Activated CD4-positive, alpha-beta T cell treated with anti-CD3 and anti-CD28 coated beads, Interleukin-2, amount 50 U/mL, for 4 hours (primary cell): ENCODE data around the gene TBC1D10A.
A peak's percentile ranks its signal among the peaks of the same experiment; 100 is the strongest.

Experiments used
- DNase-seq, 2 experiments: peaks; one replicate each; pipeline ENCODE4 v3.0.0-alpha.2; 2020

The TBC1D10A gene

DNA sequence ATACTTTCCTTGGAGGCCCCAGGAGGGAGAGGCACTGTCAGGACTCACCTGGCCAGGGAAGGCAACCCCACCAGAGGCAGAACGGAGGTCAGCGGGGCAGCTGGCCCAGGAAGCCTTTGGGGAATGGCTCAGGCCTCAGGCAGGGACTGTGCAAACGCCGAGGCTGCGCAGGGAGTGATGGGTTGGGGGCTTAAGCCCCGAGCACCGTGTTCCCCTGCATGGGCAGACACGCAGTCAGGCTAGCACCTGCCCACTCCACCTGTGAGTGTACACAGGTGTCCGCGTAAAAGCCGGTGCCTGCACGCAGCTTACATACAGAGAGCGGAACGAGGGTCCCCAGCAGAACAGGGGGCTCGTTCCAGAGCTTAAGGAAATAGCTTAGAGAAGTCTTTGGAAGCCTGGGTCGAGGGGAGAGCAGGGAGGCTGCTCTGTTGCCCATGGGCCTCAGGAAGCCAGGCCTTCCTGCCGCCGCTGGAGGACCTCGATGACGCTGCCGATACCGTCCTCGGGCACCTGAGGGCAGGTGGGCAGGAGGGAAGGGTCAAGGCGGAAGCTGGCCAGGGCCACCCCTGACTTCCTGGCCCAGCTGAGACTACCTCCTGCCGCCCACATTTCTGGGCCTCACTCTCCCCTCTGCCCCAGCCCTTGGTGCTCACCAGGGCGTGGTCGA lies 41.4 kb downstream of the TBC1D10A start:
- DNase-seq = no peak

DNA sequence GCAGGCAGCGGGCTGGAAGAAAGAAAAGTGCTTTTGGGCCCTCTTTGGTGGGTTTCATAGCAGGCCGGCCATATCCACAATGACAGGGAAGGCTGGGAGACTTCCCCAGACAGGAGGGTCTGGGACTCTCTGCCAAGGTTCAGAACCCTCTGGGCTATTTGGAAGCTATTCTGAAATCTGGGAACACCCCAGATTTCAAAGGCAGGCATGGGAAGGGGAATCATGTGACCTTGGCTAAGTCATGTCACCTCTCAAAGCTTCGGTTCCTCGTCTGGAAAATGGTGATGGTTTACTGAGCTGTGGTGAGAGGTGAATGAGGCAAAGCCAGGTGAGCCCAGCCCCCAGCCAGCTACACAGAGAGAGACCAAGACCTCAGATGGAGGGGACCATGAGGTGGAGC lies 42.1 kb downstream of the TBC1D10A start:
- DNase-seq = no peak

DNA sequence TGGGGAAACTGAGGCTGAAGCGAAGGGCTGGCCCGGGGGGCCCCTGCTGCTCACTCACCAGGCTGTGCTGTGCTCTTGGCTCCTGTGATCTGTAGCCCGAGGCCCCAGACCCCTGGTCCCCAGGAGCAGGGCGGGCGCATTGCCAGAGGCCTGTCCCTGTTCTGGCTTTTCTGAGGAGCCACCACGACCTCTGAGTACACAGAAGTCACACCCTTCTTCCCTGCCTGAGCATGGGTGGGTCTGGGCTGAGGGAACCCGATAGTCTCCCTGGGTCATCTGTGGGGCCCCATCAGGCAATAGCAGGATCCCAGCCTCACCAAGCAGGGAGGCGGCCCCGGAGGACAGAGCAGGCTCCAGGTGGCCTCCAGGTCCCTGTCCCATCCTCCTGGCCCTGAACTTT lies 42.6 kb downstream of the TBC1D10A start:
- DNase-seq = no peak

DNA sequence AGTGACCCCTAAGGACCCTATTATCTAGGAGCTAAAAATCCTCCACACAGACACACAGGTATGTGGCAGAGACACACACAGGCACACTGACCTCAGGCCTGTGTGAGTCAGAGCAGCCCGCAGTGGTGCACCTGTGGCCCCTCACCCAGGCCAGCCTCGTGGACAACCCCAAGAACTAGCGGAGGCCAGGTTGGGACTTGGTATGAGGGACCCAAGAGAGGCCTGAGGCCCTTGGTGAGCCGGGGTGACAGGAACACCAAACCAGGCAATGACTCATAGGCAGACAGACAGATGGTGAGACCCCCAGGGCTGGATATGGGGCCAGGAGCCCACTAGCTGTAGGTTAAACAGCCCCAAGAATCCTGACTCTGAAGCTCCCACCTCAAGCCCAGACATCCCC lies 43.4 kb downstream of the TBC1D10A start:
- no peak for DNase-seq

DNA sequence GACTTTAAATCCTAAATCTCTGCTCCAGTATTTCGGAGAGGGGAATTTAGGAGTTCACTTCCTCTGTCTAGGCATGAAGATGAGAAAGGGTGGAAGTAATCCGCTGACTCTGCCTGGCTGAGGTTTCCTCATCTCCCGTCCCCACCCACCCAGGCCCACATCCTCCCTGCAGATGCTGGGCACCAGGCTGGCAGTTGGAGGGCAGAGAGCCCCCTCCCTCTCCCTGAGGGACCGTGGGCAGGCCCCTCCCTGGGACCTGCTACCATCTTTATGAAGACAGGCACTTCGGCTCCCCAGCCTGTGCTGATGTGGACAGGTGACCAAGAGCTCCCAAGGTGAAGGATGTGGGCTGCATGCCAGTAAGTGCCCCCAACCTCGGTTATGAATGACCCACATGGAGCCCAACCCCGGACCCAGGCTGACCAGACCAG lies 44.1 kb downstream of the TBC1D10A start:
- DNase-seq = no peak

DNA sequence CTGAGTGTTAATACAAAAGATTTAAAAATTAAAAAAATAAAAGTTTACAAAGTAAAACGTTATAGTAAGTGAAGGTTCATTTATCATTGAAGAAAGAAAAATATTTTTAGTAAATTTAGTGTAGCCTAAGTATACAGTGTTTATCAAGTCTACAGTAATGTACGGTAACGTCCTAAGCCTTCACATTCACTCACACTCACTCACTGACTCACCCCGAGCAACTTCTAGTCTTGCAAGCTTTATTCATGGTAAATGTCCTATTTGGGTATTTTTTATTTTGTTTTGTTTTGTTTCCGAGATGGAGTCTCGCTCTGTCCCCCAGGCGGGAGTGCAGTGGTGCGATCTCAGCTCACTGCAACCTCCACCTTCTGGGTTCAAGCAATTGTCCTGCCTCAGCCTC lies 46.2 kb downstream of the TBC1D10A start:
- no peak for DNase-seq

DNA sequence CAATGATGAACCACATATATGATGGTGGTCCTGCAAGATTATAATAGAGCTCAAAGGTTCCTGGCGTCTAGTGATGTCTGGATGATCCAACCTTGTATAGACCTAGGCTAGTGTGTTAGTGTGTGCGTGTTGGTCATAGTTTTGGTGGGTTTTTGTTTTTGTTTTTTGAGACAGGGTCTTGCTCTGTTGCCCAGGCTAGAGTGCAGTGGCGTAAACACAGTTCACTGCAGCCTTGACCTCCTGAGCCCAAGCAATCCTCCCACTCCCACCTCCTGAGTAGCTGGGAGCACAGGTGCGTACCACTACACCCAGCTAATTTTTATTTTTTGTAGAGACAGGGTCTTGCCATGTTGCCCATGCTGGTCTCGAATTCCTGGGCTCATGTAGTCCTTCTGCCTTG lies 46.8 kb downstream of the TBC1D10A start:
- no peak for DNase-seq

DNA sequence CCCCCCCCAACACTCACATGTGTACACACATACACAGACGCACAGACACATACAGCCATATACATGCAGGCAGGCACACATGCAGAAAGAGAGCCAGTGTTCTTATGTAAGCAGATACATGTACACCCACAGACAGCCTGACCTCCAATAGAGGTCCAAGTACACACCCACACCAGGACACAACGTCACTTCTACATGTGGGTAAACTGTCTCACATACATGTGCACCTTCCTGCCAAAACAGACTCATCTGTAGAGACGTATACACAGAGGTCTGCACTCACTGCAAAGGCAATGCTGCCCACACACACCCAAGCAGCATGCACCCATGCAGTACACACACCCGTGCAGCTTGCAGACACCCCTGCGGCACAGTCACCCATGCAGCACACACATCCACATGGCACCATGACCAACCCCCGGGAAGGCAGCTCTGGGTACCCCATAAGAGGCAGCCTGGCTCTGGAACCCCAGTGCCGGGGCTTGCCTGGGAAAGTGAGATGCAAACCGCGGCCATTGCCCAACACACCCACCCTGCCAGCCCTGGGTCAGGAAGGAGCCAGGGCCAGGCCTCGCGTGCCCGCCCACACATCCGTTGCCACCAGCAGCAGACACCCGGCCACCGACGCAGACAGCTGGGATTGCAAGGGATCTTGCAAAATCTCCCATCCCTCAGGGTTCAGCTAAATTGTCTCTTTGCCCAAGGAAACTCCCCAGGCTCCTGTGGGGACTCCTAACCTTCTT lies 47.5 kb downstream of the TBC1D10A start:
- no peak for DNase-seq

DNA sequence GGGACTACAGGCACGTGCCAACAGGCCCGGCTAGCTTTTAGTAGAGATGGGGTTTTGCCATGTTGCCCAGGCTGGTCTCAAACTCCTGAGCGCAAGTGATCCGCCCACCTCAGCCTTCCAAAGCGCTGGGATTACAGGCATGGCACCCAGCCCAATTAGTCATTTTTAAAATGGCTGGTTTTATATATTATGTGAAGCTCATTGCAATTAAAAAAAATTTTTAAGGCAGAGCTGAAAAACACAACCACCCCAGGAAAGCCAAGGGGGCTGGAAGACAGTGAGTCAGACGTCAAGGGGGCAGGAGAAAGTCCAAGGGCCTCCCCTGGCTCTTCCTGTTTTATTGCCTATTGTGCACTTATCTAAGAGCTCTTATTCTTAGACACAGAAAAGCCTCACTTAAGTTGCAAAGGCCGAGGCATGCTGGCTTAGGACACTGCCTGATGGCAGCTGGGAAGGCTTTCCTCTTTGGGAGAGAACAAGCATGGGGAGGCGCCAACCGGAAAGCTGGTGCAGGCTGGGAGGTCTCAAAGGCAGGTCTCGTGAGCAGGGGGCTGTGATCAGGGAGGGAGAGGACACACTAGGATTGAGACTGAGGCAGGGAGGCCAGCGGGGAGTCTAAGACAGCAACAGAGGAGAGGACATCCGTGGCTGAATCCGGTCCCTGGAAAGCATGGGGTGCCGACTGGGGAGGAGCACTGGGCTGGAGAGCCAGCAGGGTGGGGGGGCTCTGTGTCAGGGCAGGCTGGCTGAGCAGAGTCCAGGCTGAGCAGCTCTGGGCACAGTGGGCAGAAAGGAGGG lies 49.0 kb downstream of the TBC1D10A start:
- no peak for DNase-seq

DNA sequence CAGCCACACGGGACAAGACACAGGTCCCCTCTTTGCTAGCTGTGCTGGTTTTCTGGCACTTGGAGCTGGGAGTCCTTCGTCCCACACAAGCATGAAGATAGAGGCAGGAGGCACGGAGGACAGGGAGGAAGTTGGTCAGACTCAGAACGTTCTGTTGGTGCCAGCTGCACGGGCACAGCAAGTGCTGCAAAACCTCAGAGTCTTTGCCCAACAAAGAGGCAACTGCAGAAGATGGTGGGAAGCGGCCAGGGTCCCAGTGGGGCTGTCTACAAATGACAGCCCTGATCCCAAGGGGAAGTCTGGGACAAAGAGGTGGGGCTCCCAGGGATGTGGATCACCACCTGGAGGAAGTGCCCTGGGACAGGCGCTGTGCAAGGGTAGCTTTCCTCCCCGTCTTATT lies 50.7 kb downstream of the TBC1D10A start:
- no peak for DNase-seq

DNA sequence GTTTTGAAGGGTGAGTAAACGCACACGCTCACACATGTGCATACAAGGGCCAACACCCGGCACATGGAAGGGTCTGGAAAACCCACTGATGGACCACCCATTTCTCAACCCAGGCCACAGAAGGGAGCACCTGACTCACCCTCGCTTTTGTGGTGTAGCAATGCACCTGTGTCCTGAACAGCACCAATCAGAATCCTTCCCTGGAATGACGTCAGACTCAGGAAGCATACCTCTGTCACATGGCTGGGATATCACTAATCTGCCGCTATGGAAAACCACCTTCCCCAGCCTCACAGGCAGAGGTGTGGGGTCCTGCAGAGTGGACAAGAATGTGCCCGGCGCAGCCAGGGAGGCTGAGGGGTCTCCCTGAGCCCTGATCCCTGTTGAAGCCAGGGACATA lies 51.1 kb downstream of the TBC1D10A start:
- DNase-seq = peak in 1 of 2 experiments; percentile 36

DNA sequence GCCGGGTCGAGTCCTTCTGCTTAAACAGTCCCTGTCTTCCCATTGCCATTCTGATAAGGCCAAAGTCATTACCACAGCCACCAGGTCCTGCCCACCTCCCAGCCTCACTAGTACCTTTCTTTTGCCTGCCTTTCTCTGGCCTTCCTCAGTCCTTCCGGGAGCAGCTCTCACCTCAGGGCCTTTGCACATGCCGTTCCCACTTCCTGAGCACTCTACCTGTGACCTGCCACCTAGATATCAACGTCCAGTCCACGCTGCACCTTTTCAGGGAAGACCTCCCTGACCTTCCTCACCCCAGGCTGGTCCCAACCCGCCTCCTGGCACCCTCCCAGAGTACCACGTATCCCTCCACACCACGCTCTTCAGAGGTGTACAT lies 52.3 kb downstream of the TBC1D10A start:
- DNase-seq = no peak

DNA sequence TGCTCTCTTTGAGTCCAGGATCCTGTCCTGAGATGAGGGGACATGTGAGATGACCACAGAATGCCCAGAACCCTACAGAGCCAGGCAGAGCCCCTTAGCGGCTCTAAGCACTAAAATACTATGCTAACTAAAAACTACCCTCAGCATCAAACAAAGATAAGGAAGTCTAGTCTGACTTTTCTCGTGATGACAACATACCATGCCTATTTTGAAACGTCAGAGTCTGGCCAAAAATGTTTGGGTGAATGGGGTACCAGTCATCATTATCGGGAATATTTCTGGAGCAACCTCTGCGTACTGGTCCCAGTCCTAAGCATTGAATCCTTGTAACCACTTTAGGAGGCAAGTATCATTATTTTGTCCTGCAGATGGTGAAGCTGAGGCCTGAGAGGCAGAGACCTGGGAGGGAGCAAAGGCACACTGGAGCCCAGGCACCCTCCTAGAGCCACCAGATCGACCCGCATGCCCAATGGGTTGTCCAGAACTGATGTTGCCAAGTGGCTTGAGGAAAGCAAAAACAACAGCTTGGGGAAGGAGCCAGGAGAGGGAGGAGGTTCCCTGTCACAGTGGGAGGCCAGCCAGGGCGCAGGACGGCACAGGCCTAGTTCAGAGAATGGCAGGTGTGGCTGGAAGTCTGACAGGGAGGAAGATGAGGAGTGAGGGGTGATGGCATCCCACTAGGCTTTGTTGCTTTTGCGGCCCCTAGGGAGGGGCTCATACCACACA lies 52.9 kb downstream of the TBC1D10A start:
- DNase-seq = no peak

DNA sequence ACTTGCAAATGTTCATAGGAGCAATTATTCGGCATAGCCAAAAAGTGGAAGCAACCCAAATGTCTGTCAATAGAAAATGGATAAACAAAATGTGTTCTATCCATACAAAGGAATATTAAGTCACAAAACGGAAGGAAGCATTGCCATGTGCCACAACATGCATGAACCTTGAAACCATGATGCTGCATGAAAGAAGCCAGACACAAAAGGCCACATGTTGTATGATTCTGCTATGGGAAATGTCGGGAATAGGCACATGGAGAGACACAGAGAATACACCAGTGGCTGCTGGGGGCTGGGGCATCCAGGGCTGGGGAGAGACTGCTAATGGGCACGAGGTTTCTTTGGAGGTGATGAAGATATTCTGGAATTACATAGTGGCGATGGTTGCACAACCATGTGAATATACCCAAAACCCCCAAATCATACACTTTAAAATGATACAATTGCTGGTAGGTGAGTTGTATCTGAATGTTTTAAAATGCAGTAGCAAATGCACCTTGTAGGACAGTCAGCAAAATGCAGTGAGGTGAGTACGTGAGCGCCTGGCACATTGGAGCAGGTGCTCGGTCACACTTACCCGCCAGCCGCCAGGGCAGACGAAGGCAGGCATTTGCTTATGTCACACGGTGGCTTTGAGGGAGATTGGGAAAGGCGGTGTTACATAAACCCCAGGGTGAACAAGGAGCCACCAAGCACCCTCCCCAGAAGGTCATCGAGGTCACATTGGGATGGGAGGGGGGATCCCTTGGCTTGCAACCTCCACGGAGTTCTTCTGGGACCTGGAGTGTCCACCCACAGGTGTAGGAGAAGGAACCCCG lies 53.8 kb downstream of the TBC1D10A start:
- no peak for DNase-seq

DNA sequence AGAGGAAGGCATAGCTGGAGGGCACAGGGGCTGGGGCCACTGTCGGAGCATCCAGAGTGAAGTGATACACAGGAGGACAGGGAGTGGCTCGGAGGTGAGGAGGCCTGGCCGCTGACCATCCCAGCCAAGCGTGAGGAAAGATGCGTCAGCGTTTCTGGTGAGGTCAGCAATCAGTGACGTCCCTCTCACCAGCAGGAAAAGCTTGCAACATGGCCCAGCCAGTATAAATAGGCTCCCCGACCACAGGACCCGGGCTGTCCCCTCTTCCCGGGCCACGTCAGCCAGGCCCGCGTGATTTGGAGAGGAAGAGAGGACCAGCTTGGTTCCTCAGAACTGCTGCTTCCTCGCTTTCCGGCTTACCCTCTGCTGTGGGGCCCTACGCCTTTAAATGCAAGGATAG lies 55.9 kb downstream of the TBC1D10A start:
- DNase-seq = no peak

DNA sequence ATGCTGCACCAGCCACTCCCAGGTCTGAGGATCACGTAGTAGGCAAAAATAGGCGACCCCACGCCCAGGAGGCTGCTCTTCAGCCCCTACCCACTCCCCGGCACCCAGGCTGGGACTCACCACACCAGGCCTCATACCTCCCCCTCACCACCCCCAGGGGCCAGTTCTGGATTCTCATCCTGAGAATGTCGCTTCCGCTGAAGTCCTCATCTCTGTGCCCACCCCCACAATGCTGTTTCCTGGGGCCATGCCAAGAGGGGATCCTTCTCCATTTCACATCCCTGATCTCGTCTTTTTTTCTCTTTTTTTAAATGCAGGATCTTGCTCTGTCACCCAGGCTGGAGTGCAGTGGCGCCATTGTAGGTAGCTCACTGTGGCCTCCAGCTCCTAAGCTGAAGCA lies 58.4 kb downstream of the TBC1D10A start:
- no peak for DNase-seq

DNA sequence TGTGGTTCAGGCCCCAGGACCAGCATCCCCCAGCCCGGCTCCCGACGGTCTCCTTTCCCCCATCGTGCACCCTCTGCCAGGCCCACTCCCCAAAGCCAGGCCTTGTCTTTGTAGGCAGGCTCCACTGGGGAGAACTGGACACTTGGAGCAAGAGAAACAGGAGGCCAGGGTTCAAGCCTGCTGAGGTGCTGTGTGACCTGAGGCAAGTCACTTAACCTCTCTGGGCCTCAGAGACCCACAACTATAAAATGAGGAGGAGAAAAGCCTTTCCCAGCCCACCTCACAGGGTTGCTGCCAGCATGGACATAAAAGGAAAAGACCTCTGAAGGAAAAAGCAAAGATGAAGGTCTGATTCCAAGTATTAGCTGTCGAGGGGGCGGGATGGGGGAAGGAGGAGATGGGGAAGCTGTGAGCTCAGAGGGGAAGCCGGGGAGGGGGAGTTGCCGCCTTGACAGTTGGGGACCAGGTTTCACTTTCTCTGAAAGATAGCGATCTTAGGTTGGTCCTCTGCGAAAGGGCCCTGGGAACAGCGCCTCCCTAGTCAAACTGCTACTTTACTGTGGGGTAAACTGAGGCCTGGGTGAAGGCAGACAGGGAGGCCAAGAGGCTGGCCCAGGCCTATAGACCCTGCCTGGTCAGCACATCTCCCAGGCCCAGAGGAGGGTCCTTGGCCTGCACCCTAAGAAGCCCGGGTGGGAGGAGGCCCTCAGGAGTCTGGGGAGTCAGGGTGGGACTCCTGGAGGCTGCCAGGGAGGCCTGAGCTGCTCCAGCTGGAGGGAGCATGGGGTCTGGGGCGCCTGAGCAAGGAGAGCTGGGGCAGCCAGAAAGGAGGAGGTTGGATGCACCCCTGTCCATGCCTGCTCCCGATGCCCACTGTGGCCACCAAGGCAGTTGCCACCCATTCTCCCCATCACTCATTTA lies 59.1 kb downstream of the TBC1D10A start:
- DNase-seq = peak; percentile 49 to 50

DNA sequence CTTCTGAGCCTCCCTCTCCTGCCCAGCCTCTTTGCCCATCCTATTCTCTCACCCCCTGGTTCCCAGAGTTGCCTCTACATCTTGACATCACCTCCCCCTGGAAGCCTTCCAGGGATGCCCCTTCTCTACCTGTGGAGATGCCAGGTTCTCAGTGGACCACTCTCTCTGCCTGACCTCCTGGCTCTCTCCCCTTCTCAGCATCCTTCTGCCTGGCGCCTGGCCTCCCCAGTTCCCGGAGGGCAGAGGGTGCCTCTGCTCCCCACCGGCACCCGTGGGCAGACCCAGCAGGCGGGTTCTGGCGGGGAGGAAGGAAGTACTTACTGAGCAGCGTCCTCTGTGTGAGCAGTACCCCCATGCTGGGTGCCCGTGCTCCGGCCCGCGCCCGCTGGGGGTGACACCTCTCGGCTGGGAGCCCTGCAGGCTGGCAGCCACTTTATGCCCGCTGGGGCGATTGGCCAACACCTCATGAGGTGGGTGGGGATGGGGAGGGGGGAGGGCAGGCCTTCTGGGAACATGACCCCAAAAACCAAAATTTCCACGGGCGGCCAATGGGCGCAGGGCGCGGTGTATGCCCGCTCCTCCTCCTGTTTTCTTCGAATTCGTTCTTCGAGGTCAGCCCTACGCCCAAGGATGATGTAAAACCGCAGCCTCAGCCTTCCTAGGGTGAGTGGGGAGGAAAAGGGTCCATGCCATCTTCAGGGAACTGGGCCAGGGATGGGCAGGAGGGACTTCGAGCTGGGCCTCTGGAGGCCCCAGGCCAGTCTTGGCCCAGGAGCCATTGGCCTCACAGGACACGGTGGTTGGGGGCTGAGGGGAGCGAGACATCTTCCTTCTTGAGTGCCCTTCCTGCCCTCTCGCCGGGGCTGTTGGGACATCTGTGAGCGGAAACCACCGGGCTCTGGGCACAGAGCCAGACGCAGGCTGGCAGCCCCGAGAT lies 60.0 kb downstream of the TBC1D10A start, which contains the start of gene OSM:
Gene OSM, minus strand, starts transcription at position 407 of the 937 bp plus-strand sequence. Its CDS starts 52 bp downstream, at position 355.
- peak in 1 of 2 experiments; percentile 50 for DNase-seq

DNA sequence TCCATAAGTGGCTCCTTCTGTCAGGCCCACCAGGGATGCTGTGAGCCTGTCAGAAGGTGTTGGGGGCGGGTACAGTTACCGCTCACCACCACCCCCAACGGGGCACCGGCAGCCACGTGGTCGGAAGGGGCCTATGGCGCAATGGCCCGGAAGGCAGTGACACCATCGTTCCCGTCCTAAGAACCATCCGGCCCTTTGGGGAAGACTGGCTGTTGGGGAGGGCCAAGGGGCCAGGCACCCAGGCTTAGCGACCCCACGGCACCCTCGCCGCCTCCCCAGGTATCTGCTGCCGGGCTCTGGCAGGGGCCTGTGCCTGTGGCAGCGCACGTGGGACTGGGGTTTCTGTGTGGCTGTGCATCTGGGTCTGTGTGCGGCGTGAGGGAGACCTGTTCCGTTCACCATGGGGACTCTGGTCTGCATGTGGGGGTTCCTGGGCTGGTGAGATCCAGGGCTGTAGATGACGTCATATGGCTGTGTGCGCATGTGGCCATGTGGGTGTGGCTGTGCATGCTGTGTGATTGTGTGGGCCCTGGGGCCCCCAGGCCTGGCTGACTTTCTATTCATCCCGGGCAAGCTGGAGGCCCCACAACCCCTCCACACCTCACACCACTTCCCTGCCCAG lies 60.8 kb downstream of the TBC1D10A start:
- peak; percentile 78 to 84 for DNase-seq
